Stimulated activated CD8-positive, alpha-beta memory T cell treated with anti-CD3 and anti-CD28 coated beads, Interleukin-4, amount 100 ng/mL, for 1 hour (primary cell): ENCODE measurements around the gene GPR89A.
"Not testable (repeated sequence)": the region's sequence is repeated elsewhere in the genome, so short reads cannot be mapped to it uniquely, and the experiment has no call there.

Experiments used
- DNase-seq, 2 donors: peaks; one replicate each; pipeline ENCODE4 v3.0.0-alpha.2; 2020; ENCODE audit warnings: low read depth in 2 of 2, low spot score in 1 of 2

The GPR89A gene

GRCh38 chr1:145716641-145717345, 109.0 kb downstream of the GPR89A start:
- DNase-seq: no peak

GRCh38 chr1:145717833-145718232, 110.0 kb downstream of the GPR89A start:
- no peak for DNase-seq

GRCh38 chr1:145718465-145718864, 110.7 kb downstream of the GPR89A start:
- not testable (repeated sequence) for DNase-seq

GRCh38 chr1:145719230-145720079, 111.7 kb downstream of the GPR89A start, which contains the start of gene CD160:
CD160 (plus strand) TSS chr1:145719499; CDS start chr1:145728328, 8,829 bp downstream.
- no peak for DNase-seq
